Measurements from ENCODE around the gene MUC2.
"Not testable (repeated sequence)": the region's sequence is repeated elsewhere in the genome, so short reads cannot be mapped to it uniquely, and the experiment has no call there.

The MUC2 gene

DNA sequence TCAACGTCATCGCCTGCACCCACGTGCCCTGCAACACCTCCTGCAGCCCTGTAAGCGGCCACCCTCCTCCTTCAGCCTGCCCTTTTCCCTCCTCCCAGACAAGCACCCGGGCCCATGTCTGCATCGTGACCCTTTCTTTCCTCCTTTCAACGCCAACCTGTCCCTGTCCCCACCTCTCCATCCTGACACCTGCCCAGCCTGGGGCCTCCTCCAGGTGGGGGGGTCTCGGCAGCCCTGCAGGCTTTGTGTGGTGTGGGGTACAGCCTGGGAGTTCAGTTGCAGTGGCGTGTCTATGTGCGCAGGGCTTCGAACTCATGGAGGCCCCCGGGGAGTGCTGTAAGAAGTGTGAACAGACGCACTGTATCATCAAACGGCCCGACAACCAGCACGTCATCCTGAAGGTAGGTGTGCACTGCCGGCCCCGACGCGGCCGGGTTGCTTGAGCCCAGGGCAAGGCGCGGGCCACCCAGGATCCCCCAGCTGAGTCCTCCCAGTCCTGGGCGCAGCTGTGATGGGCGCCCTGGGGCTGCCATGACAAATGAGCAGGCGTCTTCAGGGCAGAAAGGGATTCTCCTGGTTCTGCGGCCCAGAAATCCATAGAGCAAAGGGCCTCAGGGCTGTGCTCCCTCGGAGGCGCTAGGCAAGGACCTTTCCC is 33.7 kb downstream of the MUC2 start:
- DNase-seq = no peak

DNA sequence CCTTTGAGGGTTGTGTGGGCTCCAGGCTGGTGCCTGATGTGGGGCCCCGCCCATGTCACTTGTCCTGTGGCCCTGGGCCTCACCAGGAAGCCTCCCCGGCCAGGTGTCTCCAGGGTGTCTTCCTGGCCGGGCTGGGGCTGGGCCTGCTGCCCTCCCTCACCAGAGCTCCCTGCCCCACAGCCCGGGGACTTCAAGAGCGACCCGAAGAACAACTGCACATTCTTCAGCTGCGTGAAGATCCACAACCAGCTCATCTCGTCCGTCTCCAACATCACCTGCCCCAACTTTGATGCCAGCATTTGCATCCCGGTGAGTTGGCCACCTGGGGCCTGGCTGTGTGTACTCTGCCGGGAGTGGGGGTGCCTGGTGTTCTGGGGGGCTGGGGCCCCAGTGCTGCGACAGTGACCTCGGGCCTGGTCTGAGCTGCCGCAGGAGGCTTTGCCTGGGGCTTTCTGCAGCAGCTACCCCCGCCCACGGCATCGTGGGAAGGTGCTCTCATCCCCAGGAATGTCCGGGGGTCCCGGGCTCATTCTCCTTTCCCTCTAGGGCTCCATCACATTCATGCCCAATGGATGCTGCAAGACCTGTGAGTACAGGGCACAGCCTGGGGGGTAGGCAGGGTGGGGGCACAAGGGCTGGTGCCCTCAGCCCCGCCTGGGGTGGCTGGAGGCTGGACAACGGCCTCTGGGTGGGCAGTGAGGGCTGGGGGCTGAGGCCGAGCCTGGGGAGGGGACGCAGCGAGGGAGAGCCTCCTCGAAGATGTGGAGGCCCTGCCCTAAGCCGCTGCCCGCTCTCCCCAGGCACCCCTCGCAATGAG is 34.6 kb downstream of the MUC2 start:
- no peak for DNase-seq

DNA sequence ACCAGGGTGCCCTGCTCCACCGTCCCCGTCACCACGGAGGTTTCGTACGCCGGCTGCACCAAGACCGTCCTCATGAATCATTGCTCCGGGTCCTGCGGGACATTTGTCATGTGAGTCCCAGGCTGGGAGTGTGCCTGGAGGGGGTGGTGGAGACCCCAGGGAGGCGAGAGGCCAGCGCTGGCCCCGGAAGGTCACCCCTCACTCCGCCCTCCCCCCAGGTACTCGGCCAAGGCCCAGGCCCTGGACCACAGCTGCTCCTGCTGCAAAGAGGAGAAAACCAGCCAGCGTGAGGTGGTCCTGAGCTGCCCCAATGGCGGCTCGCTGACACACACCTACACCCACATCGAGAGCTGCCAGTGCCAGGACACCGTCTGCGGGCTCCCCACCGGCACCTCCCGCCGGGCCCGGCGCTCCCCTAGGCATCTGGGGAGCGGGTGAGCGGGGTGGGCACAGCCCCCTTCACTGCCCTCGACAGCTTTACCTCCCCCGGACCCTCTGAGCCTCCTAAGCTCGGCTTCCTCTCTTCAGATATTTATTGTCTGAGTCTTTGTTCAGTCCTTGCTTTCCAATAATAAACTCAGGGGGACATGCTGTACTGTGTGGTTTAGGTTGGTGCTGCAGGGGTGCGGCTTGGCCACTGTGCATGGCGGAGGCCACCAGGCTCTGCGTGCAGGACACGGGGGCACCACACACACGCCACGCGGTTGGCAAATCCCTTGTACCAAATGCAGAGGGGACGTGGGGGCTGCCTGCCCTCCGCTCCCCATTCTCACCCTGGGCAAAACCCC is 35.4 kb downstream of the MUC2 start:
- DNase-seq = no peak

- no peak for DNase-seq
Observed at GRCh38 chr11:1111545-1112212, 37.0 kb downstream of the MUC2 start.

GRCh38 chr11:1112351-1113191 is 37.9 kb downstream of the MUC2 start:
- DNase-seq = no peak

GRCh38 chr11:1113405-1114201 is 38.9 kb downstream of the MUC2 start:
- DNase-seq = no peak

DNA sequence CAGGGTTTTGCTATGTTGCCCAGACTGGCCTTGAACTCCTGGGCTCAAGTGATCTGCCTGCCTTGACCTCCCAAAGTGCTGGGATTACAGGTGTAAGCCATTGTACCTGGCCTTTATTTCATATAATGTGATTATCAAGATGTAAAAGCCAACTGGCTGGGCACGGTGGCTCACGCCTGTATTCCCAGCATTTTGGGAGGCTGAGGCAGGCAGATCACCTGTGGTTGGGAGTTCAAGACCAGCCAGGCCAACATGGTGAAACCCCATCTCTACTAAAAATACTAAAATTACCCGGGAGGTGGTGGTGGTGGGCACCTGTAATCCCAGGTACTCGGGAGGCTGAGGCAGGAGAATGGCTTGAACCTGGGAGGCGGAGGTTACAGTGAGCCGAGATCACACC is 40.6 kb downstream of the MUC2 start:
- DNase-seq = not testable (repeated sequence)

DNA sequence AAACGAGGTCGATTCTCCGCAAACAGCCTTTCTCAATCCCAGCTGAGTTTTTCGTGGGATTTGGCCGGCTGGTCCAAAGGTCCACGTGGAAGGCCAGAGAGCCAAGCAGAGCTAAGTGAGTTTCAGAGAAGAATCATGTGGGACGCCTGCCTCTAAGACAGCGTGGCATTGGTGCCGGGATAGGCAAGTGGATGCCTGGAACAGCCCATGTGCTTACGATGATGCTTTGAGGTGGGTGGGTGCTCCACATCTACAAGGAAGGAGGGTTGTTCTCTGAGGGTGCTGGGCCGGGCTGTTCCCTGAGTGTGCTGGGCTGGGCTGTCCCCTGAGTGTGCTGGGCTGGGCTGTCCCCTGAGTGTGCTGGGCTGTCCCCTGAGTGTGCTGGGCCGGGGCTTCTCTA is 41.4 kb downstream of the MUC2 start:
- no peak for DNase-seq

- DNase-seq = no peak
Observed at GRCh38 chr11:1116666-1117390, 42.2 kb downstream of the MUC2 start.

DNA sequence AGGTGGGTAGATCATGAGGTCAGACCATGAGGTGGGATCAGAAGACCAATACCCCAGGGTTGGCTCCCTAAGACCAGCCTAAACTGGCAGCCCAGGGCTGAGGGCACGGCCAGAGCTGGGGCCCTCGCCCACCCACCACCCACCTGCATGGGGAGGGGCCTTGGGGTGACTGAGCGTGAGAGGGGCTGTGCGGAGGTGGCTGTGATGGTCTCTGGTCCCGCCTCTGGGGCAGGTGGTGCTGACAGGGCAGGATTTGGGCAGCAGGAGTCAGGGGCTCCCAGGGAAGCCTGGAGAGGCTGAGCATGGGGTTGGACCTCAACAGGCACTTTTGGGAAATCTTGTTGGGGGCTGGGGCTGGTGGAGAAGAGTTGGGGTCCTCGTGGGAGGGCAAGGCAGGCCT is 43.3 kb downstream of the MUC2 start:
- no peak for DNase-seq

DNA sequence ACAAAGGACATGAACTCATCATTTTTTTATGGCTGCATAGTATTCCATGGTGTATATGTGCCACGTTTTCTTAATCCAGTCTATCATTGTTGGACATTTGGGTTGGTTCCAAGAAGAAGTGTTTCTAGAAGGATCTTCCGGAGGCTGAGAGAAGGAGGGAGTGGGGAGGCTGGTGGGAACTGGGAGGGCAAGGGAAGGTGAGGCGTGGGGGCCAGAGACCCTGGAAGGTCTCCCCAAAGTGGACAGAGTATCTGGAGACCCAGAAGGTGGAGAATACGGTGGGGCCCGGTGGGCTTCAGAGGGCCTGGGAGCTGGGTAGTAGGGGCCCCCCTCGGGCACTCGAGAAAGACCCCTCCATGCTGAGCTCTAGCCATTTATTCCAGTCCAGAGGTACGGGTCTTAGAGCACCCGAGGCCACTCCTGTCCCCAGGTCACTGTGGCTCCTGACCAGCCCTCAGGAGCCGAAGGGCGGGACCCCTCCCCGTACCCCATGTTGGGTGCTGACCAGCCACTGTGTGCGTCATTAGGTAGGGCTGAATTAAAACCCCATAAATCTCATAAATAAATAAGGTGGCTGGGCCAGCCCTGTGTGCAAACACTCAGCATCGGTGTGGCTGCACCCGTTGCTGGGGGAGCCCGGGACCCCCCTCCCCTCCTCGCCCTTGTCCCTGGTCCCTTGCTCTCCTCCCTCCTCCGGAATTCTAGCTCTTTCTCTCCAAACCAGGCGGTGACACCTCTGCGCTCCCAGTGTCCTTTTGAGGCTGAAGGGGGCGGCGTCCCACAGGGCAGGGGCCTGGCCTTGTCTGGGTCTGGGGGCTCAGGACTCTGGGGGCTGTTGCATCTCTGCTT is 44.3 kb downstream of the MUC2 start:
- DNase-seq = no peak

DNA sequence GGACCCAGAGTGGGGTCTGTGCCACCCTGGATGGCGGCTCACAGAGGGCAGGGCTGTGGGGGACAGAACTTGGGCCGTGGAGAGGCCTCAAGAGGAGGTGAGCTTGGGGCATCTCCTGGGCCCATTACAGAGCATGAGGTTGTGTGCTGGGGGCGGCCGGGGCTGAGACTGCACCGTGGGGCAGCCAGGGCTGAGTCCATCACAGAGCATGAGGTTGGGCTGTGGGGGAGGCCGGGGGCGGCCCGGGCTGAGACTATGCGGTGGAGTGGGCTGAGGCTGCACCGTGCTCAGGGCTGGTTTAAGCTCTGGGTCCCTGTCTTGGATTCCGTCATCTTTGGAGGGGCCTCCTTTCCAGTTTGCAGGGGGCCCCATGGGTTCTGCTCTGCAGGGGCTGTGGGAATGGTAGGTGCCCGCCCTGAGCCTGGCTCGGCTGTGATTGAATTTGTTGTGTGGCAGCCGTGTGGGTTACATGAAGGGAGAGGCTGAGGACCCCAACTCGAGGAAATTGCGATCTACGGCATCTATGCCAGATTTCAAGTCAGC is 45.0 kb downstream of the MUC2 start:
- DNase-seq = no peak

DNA sequence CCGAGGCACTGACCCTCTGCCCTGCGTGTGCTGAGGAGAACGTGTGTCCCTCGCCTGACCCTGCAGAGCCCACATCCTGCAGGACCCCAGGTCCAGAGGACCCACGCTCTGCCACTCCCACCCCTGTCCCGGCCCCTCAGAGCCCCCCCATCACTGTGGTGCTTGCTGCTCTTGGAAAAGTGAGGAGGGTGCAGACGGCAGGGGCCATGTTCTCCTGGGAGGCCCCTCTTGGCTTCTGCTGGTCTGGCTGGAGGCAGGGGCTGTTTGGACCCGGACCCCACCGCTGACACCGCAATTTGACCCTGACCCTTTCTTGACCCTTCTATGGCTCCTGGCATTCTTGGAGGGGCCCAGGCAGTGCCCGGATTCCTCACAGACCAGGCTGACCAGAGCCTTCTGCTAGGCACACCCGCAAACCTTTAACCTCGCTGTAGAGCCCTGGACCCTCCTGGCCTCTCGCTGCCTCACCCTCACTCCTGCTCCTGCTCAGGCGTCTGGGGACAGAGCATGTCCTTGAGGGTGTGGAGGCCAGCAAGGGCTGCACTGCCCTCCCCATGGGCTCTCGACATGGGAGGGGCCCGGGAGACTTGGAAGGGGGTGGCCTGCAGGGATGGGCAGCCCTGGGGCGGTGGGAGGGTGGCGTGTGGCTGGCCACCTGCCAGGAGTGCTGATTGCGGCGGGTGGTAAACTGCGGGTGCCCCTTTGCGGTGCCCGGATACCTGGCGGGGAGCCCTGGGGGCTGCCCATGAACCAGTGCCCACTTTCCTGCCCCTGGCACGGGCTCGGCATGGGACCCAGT is 46.1 kb downstream of the MUC2 start:
- DNase-seq = no peak

- no peak for DNase-seq
Observed at GRCh38 chr11:1121331-1121812, 46.7 kb downstream of the MUC2 start.

GRCh38 chr11:1121813-1122663 is 47.4 kb downstream of the MUC2 start:
- no peak for DNase-seq

DNA sequence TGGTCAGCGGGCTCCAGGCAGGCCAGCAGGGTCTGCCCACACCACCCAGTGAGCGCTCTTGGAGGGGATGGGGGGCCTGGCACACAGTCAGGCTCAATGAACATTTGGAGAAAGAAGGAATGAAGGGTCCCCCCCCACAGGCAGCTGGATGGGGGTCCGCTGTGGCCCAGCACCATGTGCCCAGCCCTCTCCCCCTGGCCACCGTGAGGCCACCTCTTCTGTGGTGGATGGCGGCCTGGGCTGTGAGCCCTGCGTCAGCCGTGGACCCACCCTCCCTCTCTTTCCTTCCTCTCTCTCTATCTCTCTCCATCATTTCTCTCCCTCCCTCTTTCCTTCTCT is 48.0 kb downstream of the MUC2 start:
- DNase-seq = no peak

GRCh38 chr11:1123970-1124369 is 49.3 kb downstream of the MUC2 start:
- DNase-seq = no peak

All from RPMI8226 (cell line).